ENCODE results near the gene NUBPL.

NUBPL gene

GRCh38 chr14:31660191-31660590, 99.0 kb downstream of the NUBPL start:
- no peaks in the 10 kb centered on the region for H3K36me3 ChIP-seq (replicated peaks)
- in situ Hi-C loops (cut with MboI; ENCODE audit: low sequenced_read_pairs): no loop called here
- DNase-seq (ENCODE audit: low spot score in 2 of 2): no peak

GRCh38 chr14:31660728-31661127, 99.5 kb downstream of the NUBPL start:
- DNase-seq (ENCODE audit: low spot score in 2 of 2): no peak
- in situ Hi-C loops (cut with MboI; ENCODE audit: low sequenced_read_pairs): no loop called here
- H3K36me3 ChIP-seq (replicated peaks): no peaks in the 10 kb centered on the region
- no peaks in the 10 kb centered on the region for H3K4me1 ChIP-seq
- no peaks in the 10 kb centered on the region for H3K9me3 ChIP-seq
- H3K27me3 ChIP-seq (ENCODE audit: low read depth): no peaks in the 10 kb centered on the region
- no peak overlapping the region for H3K4me3 ChIP-seq

More at GRCh38 chr14:31660191-31660590, 99.0 kb downstream of the NUBPL start:
- Histone ChIP-seq H3K4me1 (no peaks in the 10 kb centered on the region), H3K4me3 (no peak overlapping the region), H3K9me3 (no peaks in the 10 kb centered on the region), H3K27me3 (ENCODE audit: low read depth) (no peaks in the 10 kb centered on the region)

DNA sequence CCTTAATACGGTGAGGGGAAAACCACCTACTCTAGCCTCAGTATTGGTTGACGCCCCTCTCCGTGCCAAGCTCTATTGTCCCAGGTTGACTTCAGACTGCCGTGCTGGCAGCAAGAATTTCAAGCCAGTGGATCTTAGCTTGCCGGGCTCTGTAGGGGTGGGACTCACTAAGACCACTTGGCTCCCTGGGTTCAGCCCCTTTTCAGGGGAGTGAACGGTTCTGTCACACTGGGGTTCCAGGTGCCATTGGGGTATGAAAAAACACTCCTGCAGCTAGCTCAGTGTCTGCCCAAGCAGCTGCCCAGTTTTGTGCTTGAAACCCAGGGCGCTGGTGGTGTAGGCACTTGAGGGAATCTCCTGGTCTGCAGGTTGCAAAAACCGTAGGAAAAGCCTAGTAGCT, 107.1 kb downstream of the NUBPL start:
- no peaks in the 10 kb centered on the region for H3K27me3 ChIP-seq (ENCODE audit: low read depth)
- no peaks in the 10 kb centered on the region for H3K9me3 ChIP-seq
- no peak for DNase-seq (ENCODE audit: low spot score in 2 of 2)
- H3K4me1 ChIP-seq: no peaks in the 10 kb centered on the region
- H3K36me3 ChIP-seq (replicated peaks): no peaks in the 10 kb centered on the region
- no peak overlapping the region for H3K4me3 ChIP-seq
- in situ Hi-C loops (cut with MboI; ENCODE audit: low sequenced_read_pairs): no loop called here

DNA sequence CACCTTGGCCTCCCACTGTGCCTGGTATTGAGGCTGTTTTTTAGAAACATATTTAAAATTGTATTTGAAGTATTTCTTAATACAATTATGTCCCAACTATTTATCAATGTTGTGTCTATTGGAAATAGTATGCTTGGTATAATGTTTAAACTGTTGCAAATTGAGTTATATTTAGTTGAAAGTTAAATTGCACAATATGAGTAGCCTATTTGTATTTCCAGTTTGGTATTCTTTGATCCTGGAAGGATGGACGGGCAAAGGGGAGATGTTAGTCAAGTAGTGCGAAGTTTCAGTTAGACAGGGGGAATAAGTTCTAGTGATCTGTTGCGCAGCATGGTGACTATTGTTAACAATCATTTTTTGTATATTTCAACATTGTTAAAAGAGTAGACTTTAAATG, 111.5 kb downstream of the NUBPL start:
- no peak for DNase-seq (ENCODE audit: low spot score in 2 of 2)
- no peaks in the 10 kb centered on the region for H3K27me3 ChIP-seq (ENCODE audit: low read depth)
- in situ Hi-C loops (cut with MboI; ENCODE audit: low sequenced_read_pairs): no loop called here
- no peak overlapping the region for H3K4me3 ChIP-seq
- H3K36me3 ChIP-seq (replicated peaks): no peaks in the 10 kb centered on the region
- no peaks in the 10 kb centered on the region for H3K9me3 ChIP-seq
- no peaks in the 10 kb centered on the region for H3K4me1 ChIP-seq

- Histone ChIP-seq H3K4me3 (no peak overlapping the region), H3K9me3 (no peaks in the 10 kb centered on the region), H3K4me1 (no peaks in the 10 kb centered on the region), H3K36me3 (replicated peaks) (no peaks in the 10 kb centered on the region), H3K27me3 (ENCODE audit: low read depth) (no peaks in the 10 kb centered on the region)
- DNase-seq (ENCODE audit: low spot score in 2 of 2): no peak
- in situ Hi-C loops (cut with MboI; ENCODE audit: low sequenced_read_pairs): no loop called here
Measured at GRCh38 chr14:31677052-31677451, 115.8 kb downstream of the NUBPL start.

- H3K4me1 ChIP-seq: no peaks in the 10 kb centered on the region
- no peak overlapping the region for H3K4me3 ChIP-seq
- H3K36me3 ChIP-seq (replicated peaks): no peaks in the 10 kb centered on the region
- no peaks in the 10 kb centered on the region for H3K27me3 ChIP-seq (ENCODE audit: low read depth)
- DNase-seq (ENCODE audit: low spot score in 2 of 2): no peak
- in situ Hi-C loops (cut with MboI; ENCODE audit: low sequenced_read_pairs): no loop called here
- H3K9me3 ChIP-seq: no peaks in the 10 kb centered on the region
Measured at GRCh38 chr14:31677630-31678029, 116.4 kb downstream of the NUBPL start.

GRCh38 chr14:31678421-31679249, 117.4 kb downstream of the NUBPL start:
- Histone ChIP-seq H3K36me3 (replicated peaks) (no peaks in the 10 kb centered on the region), H3K9me3 (no peaks in the 10 kb centered on the region; the same call in 1 of the 2 replicates), H3K4me1 (no peaks in the 10 kb centered on the region), H3K27me3 (ENCODE audit: low read depth) (no peaks in the 10 kb centered on the region), H3K4me3 (no peak overlapping the region)
- no peak for DNase-seq (ENCODE audit: low spot score in 2 of 2)
- in situ Hi-C loops (cut with MboI; ENCODE audit: low sequenced_read_pairs): no loop called here

DNA sequence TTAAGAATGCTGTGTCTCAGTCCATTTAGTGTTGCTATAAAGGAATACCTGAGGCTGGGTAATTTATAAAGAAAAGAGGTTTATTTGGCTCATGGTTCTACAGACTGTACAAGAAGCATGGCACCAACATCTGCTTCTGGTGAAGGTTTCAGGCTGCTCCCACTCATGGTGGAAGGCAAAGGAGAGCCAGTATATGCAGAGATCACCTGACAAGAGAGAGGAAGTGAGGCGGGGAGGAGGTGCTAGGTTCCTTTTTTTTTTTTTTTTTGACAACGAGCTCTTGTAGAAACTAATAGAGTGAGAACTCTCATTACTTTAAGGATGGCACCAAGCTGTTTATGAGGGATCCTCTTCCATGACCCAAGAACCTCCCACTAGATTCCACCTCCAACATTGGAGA, 121.6 kb downstream of the NUBPL start:
- no peaks in the 10 kb centered on the region for H3K27me3 ChIP-seq (ENCODE audit: low read depth)

DNA sequence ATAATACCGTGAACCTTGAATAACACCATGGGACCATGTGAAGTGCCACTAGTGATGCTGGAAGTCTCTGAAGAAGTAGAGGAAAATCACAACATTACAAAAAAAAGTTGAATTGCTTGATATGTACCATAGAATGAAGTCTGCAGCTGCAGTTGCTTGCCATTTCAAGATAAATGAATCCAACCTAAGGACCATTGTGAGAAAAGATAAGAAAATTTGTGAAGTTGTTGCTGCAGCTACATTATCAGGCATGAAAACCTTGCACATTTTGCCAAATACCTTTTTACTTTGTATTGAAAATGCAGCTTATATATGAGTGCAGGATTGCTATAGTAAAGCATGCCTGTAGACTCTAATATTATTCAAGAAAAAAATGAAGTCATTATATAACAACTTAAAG, 126.5 kb downstream of the NUBPL start:
- no peak overlapping the region for H3K4me3 ChIP-seq
- no peaks in the 10 kb centered on the region for H3K36me3 ChIP-seq (replicated peaks)
- in situ Hi-C loops (cut with MboI; ENCODE audit: low sequenced_read_pairs): no loop called here
- no peaks in the 10 kb centered on the region; the same call in 1 of the 2 replicates for H3K9me3 ChIP-seq
- H3K4me1 ChIP-seq: peaks cover 5% of the 10 kb centered on the region
- no peaks in the 10 kb centered on the region for H3K27me3 ChIP-seq (ENCODE audit: low read depth)
- no peak for DNase-seq (ENCODE audit: low spot score in 2 of 2)

More for the DNA sequence above, 121.6 kb downstream of the NUBPL start:
- H3K4me3 ChIP-seq: no peak overlapping the region
- DNase-seq (ENCODE audit: low spot score in 2 of 2): no peak
- in situ Hi-C loops (cut with MboI; ENCODE audit: low sequenced_read_pairs): no loop called here
- H3K36me3 ChIP-seq (replicated peaks): no peaks in the 10 kb centered on the region
- no peaks in the 10 kb centered on the region for H3K4me1 ChIP-seq
- no peaks in the 10 kb centered on the region; the same call in 1 of the 2 replicates for H3K9me3 ChIP-seq

DNA sequence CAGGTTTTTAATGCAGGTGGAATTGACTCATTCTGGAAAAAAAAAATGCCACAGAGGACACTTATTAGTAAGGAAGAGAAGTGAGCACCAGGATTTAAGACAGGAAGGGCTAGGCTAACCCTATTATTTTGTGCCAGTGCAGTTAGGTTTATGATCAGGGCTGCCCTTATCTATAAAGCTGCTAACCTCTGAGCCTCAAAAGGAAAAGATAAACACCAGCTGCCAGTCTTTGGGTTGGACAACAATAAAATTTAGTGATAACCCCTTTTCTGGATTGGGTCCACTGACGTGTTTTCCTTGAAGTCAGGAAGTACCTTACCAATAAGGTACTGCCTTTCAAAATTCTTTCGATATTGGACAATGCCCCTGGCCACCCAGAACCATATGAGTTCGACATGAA, 128.9 kb downstream of the NUBPL start:
- no peak for DNase-seq (ENCODE audit: low spot score in 2 of 2)
- H3K4me1 ChIP-seq: peaks cover 8% of the 10 kb centered on the region
- in situ Hi-C loops (cut with MboI; ENCODE audit: low sequenced_read_pairs): no loop called here
- H3K36me3 ChIP-seq (replicated peaks): no peaks in the 10 kb centered on the region
- H3K27me3 ChIP-seq (ENCODE audit: low read depth): no peaks in the 10 kb centered on the region
- no peak overlapping the region for H3K4me3 ChIP-seq
- H3K9me3 ChIP-seq: no peaks in the 10 kb centered on the region

- Histone ChIP-seq H3K36me3 (replicated peaks) (no peaks in the 10 kb centered on the region), H3K4me1 (peaks cover 8% of the 10 kb centered on the region), H3K27me3 (ENCODE audit: low read depth) (no peaks in the 10 kb centered on the region), H3K4me3 (no peak overlapping the region), H3K9me3 (no peaks in the 10 kb centered on the region)
- peak in 1 of 2 experiments; percentile 57 for DNase-seq (ENCODE audit: low spot score in 2 of 2)
- in situ Hi-C loops (cut with MboI; ENCODE audit: low sequenced_read_pairs): no loop called here
Measured at GRCh38 chr14:31692376-31692781, 131.2 kb downstream of the NUBPL start.

GRCh38 chr14:31696378-31696777, 135.2 kb downstream of the NUBPL start:
- DNase-seq (ENCODE audit: low spot score in 2 of 2): no peak
- no peak overlapping the region for H3K4me3 ChIP-seq
- in situ Hi-C loops (cut with MboI; ENCODE audit: low sequenced_read_pairs): no loop called here
- no peaks in the 10 kb centered on the region for H3K27me3 ChIP-seq (ENCODE audit: low read depth)
- no peaks in the 10 kb centered on the region for H3K9me3 ChIP-seq
- H3K4me1 ChIP-seq: peaks cover 8% of the 10 kb centered on the region
- H3K36me3 ChIP-seq (replicated peaks): no peaks in the 10 kb centered on the region

GRCh38 chr14:31699809-31700208, 138.6 kb downstream of the NUBPL start:
- Histone ChIP-seq H3K4me1 (no peaks in the 10 kb centered on the region), H3K4me3 (no peak overlapping the region), H3K9me3 (no peaks in the 10 kb centered on the region), H3K36me3 (replicated peaks) (no peaks in the 10 kb centered on the region), H3K27me3 (ENCODE audit: low read depth) (no peaks in the 10 kb centered on the region)
- no peak for DNase-seq (ENCODE audit: low spot score in 2 of 2)
- in situ Hi-C loops (cut with MboI; ENCODE audit: low sequenced_read_pairs): no loop called here

GRCh38 chr14:31700282-31701074, 139.3 kb downstream of the NUBPL start:
- no peak for DNase-seq (ENCODE audit: low spot score in 2 of 2)
- no peaks in the 10 kb centered on the region for H3K36me3 ChIP-seq (replicated peaks)
- H3K27me3 ChIP-seq (ENCODE audit: low read depth): no peaks in the 10 kb centered on the region
- no peaks in the 10 kb centered on the region for H3K4me1 ChIP-seq
- H3K9me3 ChIP-seq: no peaks in the 10 kb centered on the region
- in situ Hi-C loops (cut with MboI; ENCODE audit: low sequenced_read_pairs): no loop called here
- H3K4me3 ChIP-seq: no peak overlapping the region
